Iris pigment epithelial cell (primary cell): ENCODE measurements around the gene MITD1.
"Not testable (repeated sequence)": the region's sequence is repeated elsewhere in the genome, so short reads cannot be mapped to it uniquely, and the experiment has no call there.

Experiments
- DNase-seq: peaks from one replicate; pipeline ENCODE4 v3.0.0-alpha.2; 2011; ENCODE audit warnings: low read depth

The MITD1 gene

DNA sequence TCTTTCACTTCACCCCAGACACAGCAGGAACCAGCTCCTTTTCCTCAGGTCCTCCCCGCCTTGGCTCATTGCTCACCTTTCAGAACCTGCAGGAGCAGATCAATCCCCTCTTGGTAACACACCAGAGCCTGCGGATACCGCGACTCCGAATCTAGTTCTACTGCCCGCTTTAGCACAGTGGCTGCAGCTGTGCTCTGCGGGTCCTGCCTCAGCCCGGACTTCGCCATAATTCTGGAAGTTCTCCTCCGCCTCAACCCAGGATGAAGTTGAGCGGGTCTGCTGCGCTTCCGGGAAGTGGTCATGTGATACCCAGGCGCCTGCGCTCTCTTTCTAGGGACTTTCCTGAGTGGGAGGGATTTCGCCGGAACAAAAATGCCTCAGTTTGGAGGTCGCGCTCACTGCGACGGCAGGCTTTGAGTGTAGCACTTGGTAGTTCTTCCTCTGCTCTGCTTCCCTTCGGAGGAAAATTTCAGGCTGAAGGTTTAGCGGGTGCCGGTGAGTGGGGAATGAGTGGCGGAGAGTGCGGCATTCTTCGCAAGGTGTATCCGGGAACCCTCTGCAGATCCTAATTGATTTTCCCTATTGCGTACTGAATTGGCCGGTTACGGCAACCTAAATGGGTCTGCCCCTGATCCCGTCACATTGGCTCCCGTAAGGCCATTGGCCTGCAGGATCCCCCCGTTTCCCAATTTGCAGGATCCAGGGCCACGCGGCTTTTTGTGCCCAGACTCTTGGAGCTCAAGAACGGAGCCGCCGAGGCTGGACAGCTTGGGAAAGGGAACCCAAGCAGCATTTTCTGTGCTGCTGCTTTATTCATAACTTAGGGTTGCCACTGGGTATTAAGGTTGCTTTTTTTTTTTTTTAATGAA lies at the start of gene MITD1, which contains the start of gene MRPL30:
TSS of gene MITD1 (minus strand) at position 304 of the 869 bp plus-strand sequence. CDS start at position 227, 77 bp downstream.
TSS of gene MRPL30 (plus strand) at position 430 of the 869 bp plus-strand sequence. CDS start 5,020 bp downstream, outside the sequence.
- DNase-seq: peak; percentile 96

DNA sequence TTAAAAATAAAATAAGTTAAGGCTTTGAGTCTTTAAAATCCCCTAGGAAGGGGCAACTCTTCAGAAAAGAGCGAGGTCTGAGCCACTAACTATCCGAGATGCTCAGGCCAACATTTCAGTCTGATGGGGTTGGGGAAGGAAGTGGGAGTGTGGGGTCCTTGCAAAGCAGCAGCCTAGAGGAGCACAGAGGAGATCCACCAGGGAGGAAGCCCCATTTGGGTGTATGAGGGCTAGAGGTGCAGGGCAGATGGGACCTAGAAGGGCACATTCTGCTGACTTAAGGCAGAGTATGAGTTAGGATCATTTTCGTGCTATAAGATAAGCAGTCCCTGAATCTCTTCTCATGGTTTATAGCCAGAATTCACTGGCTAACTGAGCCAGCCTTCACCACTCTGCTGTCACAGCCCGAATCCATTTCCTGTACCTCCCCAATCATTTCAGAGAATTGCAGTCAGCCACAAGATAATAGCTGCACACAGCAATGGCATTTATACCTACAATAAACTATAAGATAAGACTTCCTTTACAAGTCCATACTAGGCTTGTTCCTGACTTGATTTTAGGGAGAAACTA lies 37.2 kb upstream of the MITD1 start:
- DNase-seq: no peak

DNA sequence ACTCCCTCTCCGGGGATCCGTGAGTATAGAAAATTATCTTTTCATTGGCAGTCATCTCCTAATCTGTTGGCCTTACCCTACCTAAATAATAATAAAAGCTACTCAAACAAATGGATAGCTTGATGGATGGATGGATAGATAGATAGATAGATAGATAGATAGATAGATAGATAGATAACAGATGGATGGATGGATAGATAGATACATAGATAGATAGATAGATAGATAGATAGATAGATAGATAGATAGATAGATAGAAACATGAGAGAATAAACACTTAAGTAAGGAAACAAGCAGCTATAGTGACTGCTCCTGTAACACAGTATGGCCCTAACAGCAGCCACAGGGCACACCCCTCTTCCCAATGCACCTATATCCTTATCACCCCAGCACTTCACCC lies 35.2 kb upstream of the MITD1 start:
- no peak for DNase-seq

DNA sequence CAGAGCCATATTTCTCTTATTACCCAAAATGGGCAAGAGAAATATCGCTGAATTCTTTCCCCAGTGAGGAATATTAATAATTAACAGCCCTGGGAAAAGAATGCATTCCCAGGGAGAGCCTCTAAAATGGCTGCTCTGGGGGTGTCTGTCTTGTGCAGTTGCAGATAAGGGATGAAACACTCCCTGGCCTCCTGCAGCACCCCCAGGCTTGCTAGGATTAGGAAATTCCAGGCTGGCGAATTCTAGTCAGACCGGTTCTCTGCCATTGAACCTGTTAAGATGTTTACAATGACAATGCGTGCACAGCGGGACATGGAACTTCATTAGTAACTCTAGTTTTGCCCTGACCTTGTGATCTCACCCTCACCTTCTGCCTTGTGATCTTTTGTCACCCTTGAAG lies 24.6 kb upstream of the MITD1 start:
- no peak for DNase-seq

DNA sequence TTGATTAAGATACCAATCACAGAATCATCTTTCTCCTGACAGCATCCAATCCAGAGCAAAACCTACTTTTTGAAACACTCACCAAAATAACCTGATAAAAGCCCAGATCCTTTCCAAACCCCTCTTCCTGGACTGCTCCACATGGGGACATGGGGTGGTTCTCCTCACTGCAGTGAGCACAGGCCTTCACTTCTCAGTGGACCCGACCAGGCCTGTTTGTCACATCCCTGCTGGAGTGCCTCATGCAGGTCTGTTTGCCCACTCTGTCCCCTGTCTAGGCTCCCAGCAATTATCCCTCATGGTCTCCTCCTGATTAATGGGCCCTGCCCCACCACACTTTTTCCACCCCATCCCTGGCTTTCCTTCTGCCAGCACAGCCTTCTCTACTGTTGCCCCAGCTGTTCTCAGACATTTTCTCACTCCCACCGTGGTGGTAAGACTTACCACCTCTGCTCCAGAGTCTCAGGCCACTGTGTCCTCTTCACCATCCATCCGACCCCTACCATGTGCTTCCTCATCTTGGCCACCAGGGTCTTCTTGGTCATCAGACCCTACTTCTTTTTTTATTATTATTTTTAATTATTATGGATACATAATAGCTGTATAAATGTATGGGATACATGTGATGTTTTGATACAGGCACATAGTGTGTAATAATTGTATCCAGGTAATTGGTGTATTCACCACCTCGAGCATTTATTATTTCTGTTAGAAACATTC lies 21.3 kb upstream of the MITD1 start:
- DNase-seq: no peak

DNA sequence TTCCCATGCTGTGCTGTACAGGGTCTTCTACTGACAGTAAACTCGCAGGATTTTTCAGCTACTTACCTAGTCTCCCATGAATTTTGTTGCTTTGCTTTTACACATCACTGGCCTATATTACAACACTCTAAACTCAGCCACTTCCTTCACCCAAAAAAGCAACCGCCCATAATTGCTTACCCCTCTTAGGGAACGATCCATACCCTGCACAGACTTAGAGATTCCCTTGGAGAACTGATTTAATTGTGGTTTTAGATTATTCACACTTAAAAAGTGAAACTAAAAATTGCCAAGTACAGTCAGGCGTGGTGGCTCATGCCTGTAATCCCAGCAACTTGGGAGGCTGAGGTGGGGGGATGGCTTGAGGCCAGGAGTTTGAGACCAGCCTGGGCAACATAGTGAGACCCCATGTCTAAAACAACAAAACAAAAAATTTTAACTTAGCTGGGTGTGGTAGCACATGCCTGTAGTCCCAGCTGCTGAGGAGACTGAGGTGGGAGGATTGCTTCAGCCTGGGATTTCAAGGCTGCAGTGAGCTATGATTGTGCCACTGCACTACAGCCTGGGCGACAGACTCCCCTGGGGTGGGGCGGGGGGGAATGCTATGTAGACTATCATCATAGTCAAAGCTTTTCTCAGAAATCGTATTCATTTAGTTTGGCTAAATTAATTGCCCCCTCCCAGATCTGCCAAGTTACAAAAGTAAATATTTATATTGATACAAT lies 19.4 kb upstream of the MITD1 start:
- DNase-seq: no peak

DNA sequence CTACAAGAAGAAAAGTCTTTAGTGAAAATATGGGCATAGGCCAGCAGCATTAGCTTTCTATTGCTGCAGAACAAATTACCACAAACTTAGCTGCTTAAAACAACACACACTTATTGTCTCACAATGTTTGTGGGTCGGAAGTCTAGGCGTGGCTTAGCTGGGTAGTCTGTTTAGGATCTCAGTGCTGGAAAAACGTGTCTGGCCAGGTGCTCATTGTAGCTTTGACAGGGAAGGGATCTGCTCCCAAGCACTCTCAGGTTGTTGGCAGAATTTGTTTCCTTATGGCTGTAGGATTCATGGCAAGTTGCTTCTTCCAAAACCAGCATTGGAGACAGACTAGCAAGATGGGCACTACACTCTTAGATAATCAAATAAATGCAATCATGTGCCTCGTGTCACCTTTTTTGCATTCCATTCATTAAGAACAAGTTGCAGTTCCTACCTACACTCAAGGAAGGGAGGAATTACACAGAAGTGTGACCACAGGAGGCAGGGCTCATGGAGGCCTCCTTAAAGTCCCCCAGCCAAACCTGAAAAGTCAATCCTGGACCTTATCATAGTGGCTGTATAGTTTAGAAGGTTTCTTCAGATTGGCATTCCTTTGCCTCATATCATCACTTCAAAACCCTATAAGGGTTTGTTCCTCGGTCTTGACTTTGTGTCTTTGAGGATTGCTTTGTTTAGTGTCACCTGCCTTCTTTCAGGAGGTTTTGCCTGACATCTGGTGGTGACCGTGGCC lies 17.4 kb upstream of the MITD1 start:
- DNase-seq: no peak

DNA sequence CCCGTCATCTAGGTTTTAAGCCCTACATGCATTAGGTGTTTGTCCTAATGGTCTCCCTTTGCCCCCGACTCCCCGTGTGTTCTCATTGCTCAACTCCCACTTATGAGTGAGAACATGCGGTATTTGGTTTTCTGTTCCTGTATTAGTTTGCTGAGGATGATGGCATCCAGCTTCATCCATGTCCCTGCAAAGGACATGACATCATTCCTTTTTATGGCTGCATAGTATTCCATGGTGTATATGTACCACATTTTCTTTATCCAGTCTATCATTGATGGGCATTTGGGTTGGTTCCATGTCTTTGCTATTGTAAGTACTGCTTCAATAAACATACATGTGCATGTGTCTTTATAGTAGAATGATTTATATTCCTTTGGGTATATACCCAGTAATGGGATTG lies 11.5 kb upstream of the MITD1 start:
- not testable (repeated sequence) for DNase-seq

DNA sequence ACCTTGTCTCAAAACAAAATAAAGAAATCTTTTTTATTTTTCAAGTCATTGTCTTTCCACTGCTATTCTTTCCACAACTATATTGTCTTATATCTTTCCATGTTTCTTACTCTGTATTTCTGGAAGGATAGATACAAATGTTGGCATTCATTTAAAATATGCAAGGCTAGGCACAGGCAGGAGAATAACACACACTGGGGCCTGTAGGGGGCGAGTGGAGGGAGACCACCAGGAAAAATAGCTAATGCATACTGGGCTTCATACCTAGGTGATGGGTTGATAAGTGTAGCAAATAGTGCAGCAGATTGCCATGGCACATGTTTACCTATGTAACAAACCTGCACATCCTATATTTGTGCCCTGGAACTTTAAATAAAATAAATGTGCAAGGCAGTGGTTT lies 9.7 kb upstream of the MITD1 start:
- no peak for DNase-seq

DNA sequence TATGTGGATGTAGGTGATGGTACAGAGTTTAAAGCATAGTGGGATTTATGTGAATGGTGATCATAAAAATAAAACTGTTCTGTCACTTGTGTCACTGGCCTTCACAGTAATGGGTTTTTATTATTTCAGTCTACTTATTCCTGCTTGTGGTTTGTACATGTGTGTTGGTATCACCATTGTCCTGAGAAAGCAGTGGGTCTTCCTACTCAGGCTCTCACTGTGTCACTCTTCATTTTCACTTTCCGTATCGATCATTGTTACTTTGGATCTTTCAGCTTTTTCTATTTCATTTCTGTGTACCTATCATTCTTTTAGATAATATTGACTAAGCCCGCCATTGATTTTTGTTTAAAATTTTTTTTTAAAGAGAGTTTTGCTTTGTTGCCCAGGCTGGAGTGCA lies 7.5 kb upstream of the MITD1 start:
- DNase-seq: no peak

DNA sequence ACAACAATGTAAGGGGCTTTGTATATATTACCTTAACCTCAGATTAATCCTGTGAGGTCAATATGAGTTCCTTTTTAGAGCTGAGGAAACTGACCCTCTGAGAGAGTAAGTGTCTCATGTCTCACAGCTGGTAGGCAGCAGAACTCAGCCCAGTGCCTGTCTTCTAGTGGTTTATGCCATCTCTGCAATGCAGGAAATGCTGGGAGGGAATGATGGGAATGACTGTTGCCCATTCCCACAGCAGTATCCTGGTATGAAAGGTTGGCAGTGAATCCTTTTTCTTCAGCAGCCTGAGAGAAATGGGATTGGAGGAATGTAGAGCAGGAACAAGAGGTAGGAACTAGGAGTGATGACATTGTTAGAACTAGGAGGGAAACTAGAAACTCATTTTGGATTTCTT lies 6.2 kb upstream of the MITD1 start:
- no peak for DNase-seq

DNA sequence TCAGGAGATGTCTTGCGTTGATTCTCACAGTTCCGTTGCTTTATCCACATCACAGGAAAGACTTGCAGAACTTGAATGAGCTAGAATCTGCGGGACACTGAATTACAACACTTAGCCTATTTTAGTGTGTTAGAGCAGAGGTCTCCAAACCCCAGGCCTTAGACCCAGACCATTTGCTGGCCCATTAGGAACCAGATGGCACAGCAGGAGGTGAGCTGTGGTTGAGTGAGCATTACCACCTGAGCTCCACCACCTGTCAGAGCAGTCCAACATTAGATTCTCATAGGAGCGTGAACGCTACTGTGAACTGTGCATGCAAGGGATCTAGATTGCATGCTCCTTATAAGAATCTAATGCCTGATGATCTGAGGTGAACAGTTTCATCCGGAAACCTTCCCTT lies 4.0 kb upstream of the MITD1 start:
- no peak for DNase-seq

DNA sequence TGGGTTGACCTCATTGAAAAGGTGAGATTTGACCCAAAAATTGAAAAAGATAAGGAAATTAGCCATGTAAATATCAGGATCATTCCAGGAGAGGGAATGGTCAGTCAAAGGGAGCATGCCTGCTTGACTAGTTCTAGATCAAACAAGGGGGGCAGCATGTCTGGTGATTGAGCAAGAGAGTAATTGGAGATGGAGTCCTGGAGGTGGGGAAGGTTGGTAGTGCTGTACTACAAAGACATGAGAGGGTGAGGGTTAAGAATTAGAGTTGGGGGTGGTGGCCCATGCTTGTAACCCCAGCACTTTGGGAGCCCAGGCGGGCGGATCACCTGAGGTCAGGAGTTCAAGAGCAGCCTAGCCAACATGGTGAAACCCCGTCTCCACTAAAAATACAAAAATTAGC lies 2.2 kb upstream of the MITD1 start:
- peak; percentile 38 for DNase-seq

DNA sequence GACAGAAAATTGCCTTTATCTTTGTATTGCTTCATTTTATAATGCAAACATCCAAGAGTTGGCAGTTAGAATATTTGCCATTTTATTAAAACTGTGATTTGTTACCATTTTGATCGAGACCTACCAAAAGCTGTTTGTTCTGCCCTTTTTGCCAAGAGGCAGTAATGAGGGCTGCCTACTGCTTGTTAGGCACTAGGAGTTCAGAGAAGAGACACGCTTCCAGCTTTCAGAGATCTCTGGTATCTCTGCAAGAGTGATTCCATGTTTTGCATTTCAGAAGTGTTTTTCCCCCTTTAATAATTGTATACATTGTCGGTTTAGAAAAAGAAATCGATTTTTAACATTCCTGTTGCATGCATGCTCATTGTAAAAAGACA lies 754 bp upstream of the MITD1 start:
- DNase-seq: peak; percentile 6

DNA sequence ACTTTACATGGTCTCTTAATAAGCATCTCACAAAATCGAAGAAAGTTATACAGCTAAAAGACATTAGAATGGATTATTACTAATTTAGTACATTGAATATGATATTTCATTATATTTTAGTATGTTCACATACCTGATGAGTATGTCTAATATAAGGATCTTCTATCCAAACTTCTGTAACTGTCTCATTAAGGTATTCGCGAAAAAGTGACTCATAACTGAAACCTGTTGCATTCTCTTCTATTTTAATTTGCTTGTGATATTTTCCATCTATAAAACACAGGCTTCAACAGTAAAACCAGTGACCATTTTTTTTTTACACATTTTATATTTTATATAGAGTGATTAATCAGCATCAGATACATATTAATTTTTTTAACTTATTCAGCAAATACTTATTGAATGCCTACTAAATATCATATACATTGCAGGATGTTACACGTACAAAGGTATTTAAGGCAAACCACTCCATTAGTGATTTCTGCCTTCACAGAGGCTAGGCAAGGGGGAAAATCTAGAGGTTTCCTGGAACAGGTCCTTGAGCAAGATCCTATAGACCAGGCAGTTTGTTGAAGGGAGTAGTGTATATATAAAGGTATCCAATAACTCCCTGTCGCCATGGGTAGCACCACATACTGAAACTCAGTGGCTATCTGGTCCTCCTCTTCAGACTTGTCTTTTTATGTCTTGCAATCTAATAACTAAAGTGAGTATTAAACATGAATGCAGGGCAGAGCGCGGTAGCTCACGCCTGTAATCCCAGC lies 9.3 kb downstream of the MITD1 start:
- DNase-seq: no peak

DNA sequence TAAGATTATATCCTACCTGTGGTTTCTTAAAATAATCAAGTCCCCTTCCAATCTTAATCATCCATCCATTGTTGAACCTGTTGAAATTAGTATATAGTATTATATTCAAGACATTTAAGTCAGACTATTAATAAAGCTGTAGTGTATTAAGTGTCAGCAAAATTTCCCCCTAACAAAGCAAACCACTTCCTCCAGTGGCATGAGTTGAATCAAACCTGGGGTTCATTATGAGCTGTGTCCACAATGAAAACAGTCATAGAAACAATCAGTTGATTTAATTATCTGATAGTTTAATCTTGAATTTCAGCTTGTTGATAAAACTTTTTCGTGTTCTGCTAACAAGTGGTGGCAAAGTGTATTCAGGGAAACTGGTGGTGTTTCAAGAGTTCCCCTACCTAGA lies 11.3 kb downstream of the MITD1 start:
- no peak for DNase-seq

DNA sequence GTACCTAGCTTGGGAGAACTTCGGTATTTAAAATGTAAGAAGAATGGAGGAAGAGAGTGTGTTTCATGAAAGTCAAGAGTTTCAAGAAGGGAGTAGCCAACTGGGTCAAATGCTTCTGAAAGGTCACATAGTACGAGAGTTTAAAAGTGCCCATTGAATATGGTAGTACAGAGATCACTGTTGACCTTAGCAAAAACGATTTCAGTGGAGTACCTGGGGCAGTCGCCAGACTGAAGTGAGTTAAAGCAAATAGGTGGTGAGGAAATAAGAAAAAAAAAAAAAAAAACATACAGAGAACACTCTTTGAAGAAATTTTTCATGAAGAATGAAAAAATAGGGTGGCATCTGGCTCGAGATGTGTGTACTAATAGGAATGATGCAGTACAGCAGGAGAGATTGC lies 14.6 kb downstream of the MITD1 start:
- no peak for DNase-seq

DNA sequence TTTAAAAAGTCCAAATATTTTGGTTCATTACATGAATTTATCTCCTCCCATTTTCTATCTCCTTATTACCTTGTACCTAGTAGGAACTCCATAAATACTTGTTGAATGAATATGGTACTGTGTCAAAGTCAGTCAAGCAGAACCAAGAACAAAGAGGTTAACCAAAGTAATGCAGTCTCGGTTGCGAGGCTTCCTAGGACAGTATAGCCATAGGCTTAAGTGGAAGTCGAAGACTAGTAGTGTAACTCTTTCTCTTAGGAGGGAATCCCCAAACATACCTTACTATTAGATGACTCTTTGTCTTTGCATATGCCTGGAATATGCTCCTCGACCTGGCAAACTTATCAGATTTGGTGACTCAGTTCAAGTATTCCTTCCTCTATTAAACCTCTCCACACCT lies 21.3 kb downstream of the MITD1 start:
- no peak for DNase-seq

DNA sequence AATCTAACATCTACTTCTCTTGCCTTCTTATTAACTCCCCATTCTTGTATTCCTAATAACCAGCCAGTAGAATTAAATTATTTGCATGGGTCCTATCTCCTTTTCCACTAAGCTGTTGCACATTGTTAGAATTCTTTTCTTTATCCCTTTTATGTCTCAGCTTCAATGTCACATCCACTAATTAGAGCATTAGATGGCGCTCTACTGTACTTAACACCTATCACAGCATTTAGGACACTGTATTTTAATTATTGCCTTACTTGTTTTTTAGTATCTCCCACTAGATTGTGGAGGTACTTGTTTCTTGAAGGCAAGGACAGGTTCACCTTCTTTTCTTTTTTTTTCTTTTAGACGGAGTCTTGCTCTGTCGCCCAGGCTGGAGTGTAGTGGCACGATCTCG lies 22.3 kb downstream of the MITD1 start:
- no peak for DNase-seq

DNA sequence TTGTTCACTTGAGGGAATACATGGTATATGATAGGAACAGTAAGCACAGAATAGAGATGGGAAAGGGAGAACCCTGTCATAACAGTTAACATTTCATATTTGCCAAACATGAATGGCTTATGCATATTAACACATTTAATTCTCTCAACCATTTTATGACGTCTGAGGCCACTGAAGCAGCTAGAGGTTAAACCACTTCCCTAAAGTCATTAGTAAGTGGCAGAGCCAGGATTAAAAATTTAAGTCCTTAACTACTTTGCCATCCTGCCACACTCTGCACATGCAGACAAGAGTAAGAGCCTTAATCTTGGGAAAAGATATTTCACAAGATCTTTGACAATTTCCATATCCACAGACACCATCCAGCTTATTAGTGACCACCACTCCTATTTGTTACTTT lies 24.0 kb downstream of the MITD1 start:
- no peak for DNase-seq
